Measurements from ENCODE around the gene TADA1.

- TF ChIP-seq CTCF (conservative IDR thresholded peaks at IDR 0.05; ENCODE audit: low read depth, low read length) (no peak), EZH2 (IDR thresholded peaks at IDR 0.05; ENCODE audit: borderline replicate concordance, low read depth, low read length, poor library complexity, severe bottlenecking) (no peak)
These were observed 26.2 kb upstream of the TADA1 start for GRCh38 chr1:166902279-166902678.
